HG02852 (cell line): Measurements from ENCODE around the gene SLC43A3.
"Not testable (repeated sequence)": the region's sequence is repeated elsewhere in the genome, so short reads cannot be mapped to it uniquely, and the experiment has no call there.

ENCODE experiments used
- ATAC-seq: cut with Tn5 transposase; IDR thresholded peaks from one replicate; pipeline ENCODE4 v1.9.1; 2021; ENCODE audit warnings: mild to moderate bottlenecking, moderate library complexity; ENCODE audit not compliant: unreplicated experiment

SLC43A3 gene

GRCh38 chr11:57407941-57408475 lies 18.9 kb downstream of the SLC43A3 start:
- ATAC-seq = no peak

- no peak for ATAC-seq
Observed at GRCh38 chr11:57407010-57407920, 19.7 kb downstream of the SLC43A3 start.

- peak; percentile 78 for ATAC-seq
Observed at GRCh38 chr11:57406337-57406904, 20.5 kb downstream of the SLC43A3 start.

GRCh38 chr11:57405271-57405860 lies 21.6 kb downstream of the SLC43A3 start:
- ATAC-seq = no peak

- ATAC-seq = no peak
Observed at GRCh38 chr11:57403802-57404147, 23.1 kb downstream of the SLC43A3 start.

GRCh38 chr11:57403003-57403801 lies 23.7 kb downstream of the SLC43A3 start:
- ATAC-seq = not testable (repeated sequence)

GRCh38 chr11:57402188-57403002 lies 24.5 kb downstream of the SLC43A3 start:
- ATAC-seq = no peak

GRCh38 chr11:57399972-57400578 lies 26.8 kb downstream of the SLC43A3 start:
- ATAC-seq = no peak

- ATAC-seq = no peak
Observed at GRCh38 chr11:57399221-57399620, 27.7 kb downstream of the SLC43A3 start.

GRCh38 chr11:57397394-57397990 lies 29.4 kb downstream of the SLC43A3 start:
- no peak for ATAC-seq

GRCh38 chr11:57396744-57397143 lies 30.2 kb downstream of the SLC43A3 start:
- no peak for ATAC-seq

GRCh38 chr11:57395905-57396623 lies 30.9 kb downstream of the SLC43A3 start:
- ATAC-seq = no peak

- no peak for ATAC-seq
Observed at GRCh38 chr11:57394203-57394965, 32.5 kb downstream of the SLC43A3 start.

- no peak for ATAC-seq
Observed at GRCh38 chr11:57392763-57393105, 34.2 kb downstream of the SLC43A3 start.

GRCh38 chr11:57392066-57392762 lies 34.7 kb downstream of the SLC43A3 start:
- no peak for ATAC-seq

GRCh38 chr11:57391539-57391938 lies 35.4 kb downstream of the SLC43A3 start:
- ATAC-seq = no peak

GRCh38 chr11:57391111-57391510 lies 35.8 kb downstream of the SLC43A3 start:
- no peak for ATAC-seq
